ENCODE results near the gene UMODL1. TPM values are rescaled to one million over a fixed set of nuclear protein-coding genes. Genes with fewer than 3 reads are reported as not detected.

UMODL1 gene
- under 1 TPM in 1 of 2 donors, not detected in 1; 0.28 TPM for total RNA-seq
- under 1 TPM; 0.10 to 0.14 TPM for polyA plus RNA-seq
- long read RNA-seq, donor 1, result 0 reads
- long read RNA-seq, donor 2, result 0 reads
- long read RNA-seq, donor 3, result 0 reads
- long read RNA-seq, donor 4, result 0 reads
- long read RNA-seq, donor 5, result 0 reads

- H3K9ac ChIP-seq (ENCODE audit: insufficient read depth in 1 of 2, low read length in 2 of 2), result no peak within 1 kb of the TSS
- no peak for ATAC-seq (ENCODE audit: insufficient read depth, low FRiP score)
- no peak for TF ChIP-seq CTCF (IDR thresholded peaks at IDR 0.05; ENCODE audit: control extremely low read depth, extremely low read depth)
- no peak for DNase-seq
- WGBS, 2 donors, result 90 to 93% methylated on average over 13 of the region's 13 CpGs
- peaks cover 0 to 9% (median 3%) of the 10 kb centered on the region in 3 donors for H3K27me3 ChIP-seq (ENCODE audit: control insufficient read depth in 3 of 3, insufficient read depth in 3 of 3, low read length in 2 of 3)
- H3K36me3 ChIP-seq (ENCODE audit: control insufficient read depth in 4 of 4, insufficient read depth in 4 of 4, low read length in 4 of 4), result no peaks in the 10 kb centered on the region
- no peaks in the 10 kb centered on the region for H3K4me1 ChIP-seq (ENCODE audit: control insufficient read depth in 5 of 5, insufficient read depth in 5 of 5, low read length in 5 of 5)
- H3K4me3 ChIP-seq, result no peak within 1 kb of the TSS
- no peak within 1 kb of the TSS for H3K27ac ChIP-seq (ENCODE audit: low read depth in 1 of 2, low read length in 1 of 2)
- H3K9me3 ChIP-seq (ENCODE audit: control insufficient read depth in 4 of 4, insufficient read depth in 3 of 4, low read length in 3 of 4), result no peaks in the 10 kb centered on the region
Measured at GRCh38 chr21:42071146-42071737, at the start of gene UMODL1. Gene UMODL1 (plus strand): TSS chr21:42071317. CDS start chr21:42071317, 0 bp downstream.

GRCh38 chr21:42021371-42022090 is 49.6 kb upstream of the UMODL1 start:
- WGBS, 2 donors, result 73 to 79% methylated on average over 20 of the region's 20 CpGs
- no peaks in the 10 kb centered on the region for H3K36me3 ChIP-seq (ENCODE audit: control insufficient read depth in 4 of 4, insufficient read depth in 4 of 4, low read length in 4 of 4)
- H3K4me1 ChIP-seq (ENCODE audit: control insufficient read depth in 5 of 5, insufficient read depth in 5 of 5, low read length in 5 of 5), result peaks cover 0 to 23% (median 8%) of the 10 kb centered on the region in 5 donors
- DNase-seq (peak; percentile 16 to 50 (median 29)), ATAC-seq (ENCODE audit: insufficient read depth, low FRiP score) (no peak)
- H3K9ac ChIP-seq (ENCODE audit: insufficient read depth in 1 of 2, low read length in 2 of 2), result no peak overlapping the region
- no peak overlapping the region for H3K4me3 ChIP-seq
- peaks cover 0 to 4% (median 0%) of the 10 kb centered on the region in 3 donors for H3K27me3 ChIP-seq (ENCODE audit: control insufficient read depth in 3 of 3, insufficient read depth in 3 of 3, low read length in 2 of 3)
- H3K27ac ChIP-seq (ENCODE audit: low read depth in 1 of 2, low read length in 1 of 2), result no peak overlapping the region
- TF ChIP-seq CTCF (IDR thresholded peaks at IDR 0.05; ENCODE audit: control extremely low read depth, extremely low read depth), result no peak
- H3K9me3 ChIP-seq (ENCODE audit: control insufficient read depth in 4 of 4, insufficient read depth in 3 of 4, low read length in 3 of 4), result no peaks in the 10 kb centered on the region

- H3K36me3 ChIP-seq (ENCODE audit: control insufficient read depth in 4 of 4, insufficient read depth in 4 of 4, low read length in 4 of 4), result no peaks in the 10 kb centered on the region
- peaks cover 0 to 24% (median 11%) of the 10 kb centered on the region in 5 donors for H3K4me1 ChIP-seq (ENCODE audit: control insufficient read depth in 5 of 5, insufficient read depth in 5 of 5, low read length in 5 of 5)
- no peak for TF ChIP-seq CTCF (IDR thresholded peaks at IDR 0.05; ENCODE audit: control extremely low read depth, extremely low read depth)
- 72 to 85% methylated on average over 12 of the region's 12 CpGs for WGBS, 2 donors
- DNase-seq (no peak), ATAC-seq (ENCODE audit: insufficient read depth, low FRiP score) (no peak)
- peaks cover 0 to 4% (median 0%) of the 10 kb centered on the region in 3 donors for H3K27me3 ChIP-seq (ENCODE audit: control insufficient read depth in 3 of 3, insufficient read depth in 3 of 3, low read length in 2 of 3)
- H3K27ac ChIP-seq (ENCODE audit: low read depth in 1 of 2, low read length in 1 of 2), result no peak overlapping the region
- no peak overlapping the region for H3K9ac ChIP-seq (ENCODE audit: insufficient read depth in 1 of 2, low read length in 2 of 2)
- H3K4me3 ChIP-seq, result no peak overlapping the region
- H3K9me3 ChIP-seq (ENCODE audit: control insufficient read depth in 4 of 4, insufficient read depth in 3 of 4, low read length in 3 of 4), result no peaks in the 10 kb centered on the region
Measured at GRCh38 chr21:42022091-42022430, 49.1 kb upstream of the UMODL1 start.

Measured in lung (tissue), 16 donors.